Amniotic stem cell (primary cell): Measurements from ENCODE around the gene PRPF8.
A peak's percentile ranks its signal among the peaks of the same experiment; 100 is the strongest.
"Not testable (repeated sequence)": the region's sequence is repeated elsewhere in the genome, so short reads cannot be mapped to it uniquely, and the experiment has no call there.

Experiments used
- DNase-seq: peaks from one replicate; lab custom pipeline; 2025; lab: John Stamatoyannopoulos, UW

Gene PRPF8

GRCh38 chr17:1684378-1685189, at the start of gene PRPF8:
PRPF8 (minus strand) TSS chr17:1684867; CDS start chr17:1684571, 296 bp downstream.
- DNase-seq = peak; percentile 93

DNA sequence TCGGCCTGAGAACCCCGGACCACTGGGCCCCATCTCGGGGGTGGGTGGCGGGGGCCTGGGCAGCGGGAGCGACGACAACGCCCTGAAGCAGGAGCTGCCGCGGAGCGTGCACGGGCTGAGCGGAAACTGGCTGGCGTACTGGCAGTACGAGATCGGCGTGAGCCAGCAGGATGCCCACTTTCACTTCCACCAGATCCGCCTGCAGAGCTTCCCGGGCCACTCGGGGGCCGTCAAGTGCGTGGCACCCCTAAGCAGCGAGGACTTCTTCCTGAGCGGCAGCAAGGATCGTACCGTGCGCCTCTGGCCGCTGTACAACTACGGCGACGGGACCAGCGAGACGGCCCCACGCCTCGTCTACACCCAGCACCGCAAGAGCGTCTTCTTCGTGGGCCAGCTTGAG, 49.1 kb upstream of the PRPF8 start:
- no peak for DNase-seq

DNA sequence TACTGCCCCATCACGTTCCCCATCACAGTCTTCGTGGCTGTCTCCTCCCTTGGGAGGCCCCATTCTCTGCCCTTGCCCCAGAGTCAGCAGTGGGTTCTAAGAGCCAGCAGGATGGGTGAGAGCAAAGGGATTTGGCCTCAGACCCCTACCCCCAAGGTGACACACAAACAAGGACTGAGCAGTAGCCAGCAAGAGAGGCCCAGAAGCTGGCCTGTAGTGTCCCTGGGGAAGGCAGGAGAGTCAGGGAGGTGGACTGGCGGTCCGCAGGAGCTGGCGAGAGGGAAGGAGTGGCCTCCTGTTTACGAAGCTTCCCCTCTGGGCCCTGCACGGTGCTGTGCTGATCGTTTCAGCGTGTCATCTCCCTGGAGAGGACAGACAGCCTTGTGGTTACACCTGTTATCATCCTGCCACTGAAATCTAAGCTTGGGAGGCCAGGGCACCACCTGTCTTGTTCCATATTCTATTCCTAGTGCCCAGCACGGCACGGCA, 48.2 kb upstream of the PRPF8 start:
- DNase-seq = no peak

DNA sequence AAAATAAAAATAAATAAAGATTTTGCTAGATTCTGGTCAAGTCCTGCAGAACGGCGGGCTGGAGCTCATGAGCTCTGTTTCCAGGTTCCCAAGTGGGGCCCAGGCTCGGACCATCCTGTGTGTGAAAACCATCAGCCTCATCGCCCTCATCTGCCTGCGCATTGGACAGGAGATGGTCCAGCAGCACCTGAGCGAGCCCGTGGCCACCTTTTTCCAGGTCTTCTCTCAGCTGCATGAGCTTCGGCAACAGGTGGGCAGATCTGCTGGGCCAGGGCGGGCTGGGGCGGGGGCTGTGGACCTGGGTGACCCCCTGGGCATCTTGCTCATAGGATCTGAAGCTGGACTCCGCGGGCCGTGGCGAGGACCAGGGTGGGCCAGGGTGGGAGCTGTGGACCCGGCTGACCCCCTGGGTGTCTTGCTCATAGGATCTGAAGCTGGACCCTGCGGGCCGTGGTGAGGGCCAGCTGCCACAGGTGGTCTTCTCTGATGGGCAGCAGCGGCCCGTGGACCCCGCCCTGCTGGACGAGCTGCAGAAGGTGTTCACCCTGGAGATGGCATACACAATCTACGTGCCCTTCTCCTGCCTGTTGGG, 47.7 kb upstream of the PRPF8 start:
- no peak for DNase-seq

- no peak for DNase-seq
Measured at GRCh38 chr17:1731194-1731506, 46.5 kb upstream of the PRPF8 start.

DNA sequence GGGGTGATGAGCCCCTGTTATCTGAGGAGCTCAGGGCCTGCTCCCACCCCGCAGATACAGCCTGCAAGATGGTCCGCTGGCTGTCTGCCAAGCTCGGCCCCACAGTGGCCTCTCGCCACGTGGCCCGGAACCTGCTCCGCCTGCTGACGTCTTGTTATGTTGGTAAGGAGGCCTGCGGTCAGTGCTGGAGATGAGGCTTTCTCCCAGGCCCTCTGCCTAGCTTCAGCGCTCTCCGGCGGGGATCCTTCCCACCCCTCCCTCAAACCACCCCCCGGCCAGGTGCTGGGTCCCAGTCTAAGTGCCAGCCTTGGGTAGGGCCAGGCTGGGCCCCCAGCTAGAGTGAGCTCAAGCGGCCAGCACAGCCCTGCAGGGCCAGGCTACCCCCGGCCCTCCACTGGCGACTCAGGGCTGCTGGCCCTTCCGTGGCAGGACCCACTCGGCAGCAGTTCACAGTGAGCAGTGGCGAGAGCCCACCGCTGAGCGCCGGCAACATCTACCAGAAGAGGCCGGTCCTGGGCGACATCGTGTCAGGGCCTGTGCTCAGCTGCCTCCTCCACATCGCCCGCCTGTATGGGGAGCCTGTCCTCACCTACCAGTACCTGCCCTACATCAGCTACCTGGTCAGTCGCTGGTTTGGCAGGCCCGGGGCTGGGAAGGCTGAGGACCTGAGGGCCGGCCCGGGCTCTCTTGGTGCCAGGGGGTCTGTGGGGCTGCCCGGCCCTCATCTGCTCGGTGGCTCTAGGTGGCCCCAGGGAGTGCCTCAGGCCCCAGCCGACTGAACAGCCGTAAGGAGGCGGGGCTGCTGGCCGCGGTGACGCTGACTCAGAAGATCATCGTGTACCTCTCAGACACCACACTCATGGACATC, 45.9 kb upstream of the PRPF8 start:
- DNase-seq = no peak

GRCh38 chr17:1729966-1730325, 45.3 kb upstream of the PRPF8 start:
- no peak for DNase-seq

DNA sequence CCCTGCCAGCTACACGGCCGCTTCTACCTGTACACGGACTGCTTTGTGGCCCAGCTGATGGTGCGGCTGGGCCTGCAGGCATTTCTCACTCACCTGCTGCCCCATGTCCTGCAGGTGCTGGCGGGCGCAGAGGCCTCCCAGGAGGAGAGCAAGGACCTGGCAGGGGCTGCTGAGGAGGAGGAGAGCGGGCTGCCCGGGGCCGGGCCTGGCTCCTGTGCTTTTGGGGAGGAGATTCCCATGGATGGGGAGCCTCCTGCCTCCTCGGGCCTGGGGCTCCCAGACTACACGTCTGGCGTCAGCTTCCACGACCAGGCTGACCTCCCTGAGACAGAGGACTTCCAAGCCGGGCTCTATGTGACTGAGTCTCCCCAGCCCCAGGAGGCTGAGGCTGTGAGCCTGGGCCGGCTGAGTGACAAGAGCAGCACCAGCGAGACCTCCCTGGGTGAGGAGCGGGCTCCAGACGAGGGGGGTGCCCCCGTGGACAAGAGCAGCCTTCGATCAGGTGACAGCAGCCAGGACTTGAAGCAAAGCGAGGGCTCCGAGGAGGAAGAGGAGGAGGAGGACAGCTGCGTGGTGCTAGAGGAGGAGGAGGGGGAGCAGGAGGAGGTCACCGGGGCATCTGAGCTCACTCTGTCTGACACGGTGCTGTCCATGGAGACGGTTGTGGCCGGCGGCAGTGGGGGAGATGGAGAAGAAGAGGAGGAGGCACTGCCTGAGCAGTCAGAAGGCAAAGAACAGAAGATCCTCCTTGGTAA, 43.4 kb upstream of the PRPF8 start:
- no peak for DNase-seq

DNA sequence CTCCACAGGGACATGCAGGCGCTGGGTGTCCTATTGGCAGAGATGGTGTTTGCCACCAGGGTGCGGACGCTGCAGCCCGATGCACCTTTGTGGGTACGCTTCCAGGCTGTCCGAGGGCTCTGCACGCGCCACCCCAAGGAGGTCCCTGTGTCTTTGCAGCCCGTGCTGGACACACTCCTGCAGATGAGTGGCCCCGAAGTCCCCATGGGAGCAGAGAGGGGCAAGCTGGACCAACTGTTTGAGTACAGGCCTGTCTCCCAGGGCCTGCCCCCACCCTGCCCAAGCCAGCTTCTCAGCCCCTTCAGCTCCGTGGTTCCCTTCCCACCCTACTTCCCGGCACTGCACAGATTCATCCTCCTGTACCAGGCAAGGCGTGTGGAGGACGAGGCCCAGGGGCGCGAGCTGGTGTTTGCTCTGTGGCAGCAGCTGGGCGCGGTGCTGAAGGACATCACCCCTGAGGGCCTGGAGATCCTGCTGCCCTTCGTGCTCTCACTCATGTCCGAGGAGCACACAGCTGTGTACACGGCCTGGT, 42.7 kb upstream of the PRPF8 start:
- no peak for DNase-seq

DNA sequence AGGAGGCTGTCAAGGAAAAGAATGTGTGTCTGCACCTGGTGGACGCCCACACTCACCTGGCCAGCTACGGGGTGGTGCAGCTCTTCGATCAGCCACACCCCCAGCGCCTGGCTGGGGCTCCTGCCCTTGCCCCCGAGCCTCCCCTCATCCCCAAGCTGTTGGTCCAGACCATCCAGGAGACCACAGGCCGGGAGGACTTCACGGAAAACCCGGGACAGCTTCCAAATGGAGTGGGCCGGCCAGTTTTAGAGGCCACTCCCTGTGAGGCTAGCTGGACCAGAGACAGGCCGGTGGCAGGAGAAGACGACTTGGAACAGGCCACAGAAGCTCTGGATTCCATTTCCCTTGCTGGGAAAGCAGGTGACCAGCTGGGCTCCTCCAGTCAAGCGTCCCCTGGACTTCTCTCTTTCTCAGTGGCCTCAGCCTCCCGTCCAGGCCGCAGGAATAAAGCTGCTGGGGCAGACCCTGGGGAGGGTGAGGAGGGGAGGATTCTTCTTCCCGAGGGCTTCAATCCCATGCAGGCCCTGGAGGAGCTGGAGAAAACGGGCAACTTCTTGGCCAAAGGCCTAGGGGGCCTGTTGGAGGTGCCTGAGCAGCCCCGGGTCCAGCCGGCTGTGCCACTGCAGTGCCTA, 42.1 kb upstream of the PRPF8 start:
- DNase-seq = no peak

DNA sequence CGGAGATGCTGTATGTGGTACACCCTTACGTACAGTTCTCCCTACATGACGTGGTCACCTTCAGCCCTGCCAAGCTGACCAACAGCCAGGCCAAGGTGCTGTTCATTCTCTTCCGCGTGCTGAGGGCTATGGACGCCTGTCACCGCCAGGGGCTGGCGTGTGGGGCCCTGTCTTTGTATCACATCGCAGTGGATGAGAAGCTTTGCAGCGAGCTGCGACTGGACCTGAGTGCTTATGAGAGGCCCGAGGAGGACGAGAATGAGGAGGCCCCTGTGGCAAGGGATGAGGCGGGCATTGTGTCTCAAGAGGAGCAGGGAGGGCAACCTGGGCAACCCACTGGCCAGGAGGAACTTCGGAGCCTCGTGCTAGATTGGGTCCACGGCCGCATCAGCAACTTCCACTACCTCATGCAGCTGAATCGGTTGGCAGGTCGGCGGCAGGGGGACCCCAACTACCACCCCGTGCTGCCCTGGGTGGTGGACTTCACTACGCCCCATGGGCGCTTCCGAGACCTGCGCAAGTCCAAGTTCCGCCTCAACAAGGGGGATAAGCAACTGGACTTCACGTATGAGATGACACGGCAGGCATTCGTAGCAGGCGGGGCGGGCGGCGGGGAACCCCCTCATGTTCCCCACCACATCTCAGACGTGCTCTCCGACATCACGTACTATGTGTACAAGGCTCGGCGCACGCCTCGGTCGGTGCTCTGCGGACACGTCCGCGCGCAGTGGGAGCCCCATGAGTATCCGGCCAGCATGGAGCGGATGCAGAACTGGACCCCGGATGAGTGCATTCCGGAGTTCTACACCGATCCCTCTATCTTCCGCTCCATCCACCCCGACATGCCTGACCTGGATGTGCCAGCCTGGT, 41.2 kb upstream of the PRPF8 start:
- no peak for DNase-seq

- no peak for DNase-seq
Measured at GRCh38 chr17:1724869-1725641, 40.4 kb upstream of the PRPF8 start.

DNA sequence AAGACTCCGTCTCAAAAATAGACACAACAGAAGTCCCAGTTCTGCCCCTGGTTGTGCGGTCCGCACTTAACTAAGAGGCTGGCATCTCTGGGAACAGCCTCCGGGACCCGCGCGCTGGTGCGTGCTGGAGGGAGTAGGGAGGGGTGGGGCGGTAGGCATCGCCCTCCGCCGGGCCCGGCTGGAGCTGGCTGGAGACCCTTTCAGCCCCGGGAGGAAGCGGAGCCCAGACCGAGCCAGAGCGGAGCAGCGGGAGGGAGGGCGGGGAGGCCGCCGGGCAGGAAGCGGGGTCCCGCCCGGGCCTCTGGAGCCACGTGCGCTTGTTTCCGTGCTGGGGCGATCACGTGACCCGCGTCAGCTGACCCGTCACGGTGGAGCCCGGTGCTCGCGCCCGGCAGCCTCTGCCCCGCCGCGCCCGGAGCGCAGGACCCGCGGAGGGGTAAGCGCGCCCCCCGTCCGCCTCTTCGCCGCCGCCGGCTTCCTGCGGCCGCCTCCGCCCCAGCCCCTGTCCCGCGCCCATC, 39.7 kb upstream of the PRPF8 start, which contains the start of gene WDR81:
Gene WDR81 (plus strand): TSS at position 354 of the 518 bp plus-strand sequence. CDS start 256 bp downstream, outside the sequence.
- DNase-seq = peak; percentile 63

DNA sequence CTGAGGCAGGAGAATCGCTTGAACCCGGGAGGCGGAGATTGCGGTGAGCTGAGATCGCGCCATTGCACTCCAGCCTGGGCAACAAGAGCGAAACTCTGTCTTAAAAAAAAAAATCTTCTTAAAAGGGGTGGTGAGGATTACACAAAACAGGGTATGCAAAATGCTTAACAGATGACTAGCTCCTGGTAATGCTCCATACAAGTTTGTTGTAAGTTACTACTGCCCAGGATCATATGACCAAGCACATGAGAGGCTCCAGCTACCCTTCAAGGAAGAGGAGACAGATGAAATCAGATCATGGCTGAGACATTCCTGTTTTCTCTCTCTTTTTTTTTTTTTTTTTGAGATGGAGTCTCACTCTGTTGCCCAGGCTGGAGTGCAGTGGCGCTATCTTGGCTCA, 37.4 kb upstream of the PRPF8 start:
- DNase-seq = not testable (repeated sequence)

- DNase-seq = peak; percentile 29
Measured at GRCh38 chr17:1720856-1721386, 36.3 kb upstream of the PRPF8 start.

DNA sequence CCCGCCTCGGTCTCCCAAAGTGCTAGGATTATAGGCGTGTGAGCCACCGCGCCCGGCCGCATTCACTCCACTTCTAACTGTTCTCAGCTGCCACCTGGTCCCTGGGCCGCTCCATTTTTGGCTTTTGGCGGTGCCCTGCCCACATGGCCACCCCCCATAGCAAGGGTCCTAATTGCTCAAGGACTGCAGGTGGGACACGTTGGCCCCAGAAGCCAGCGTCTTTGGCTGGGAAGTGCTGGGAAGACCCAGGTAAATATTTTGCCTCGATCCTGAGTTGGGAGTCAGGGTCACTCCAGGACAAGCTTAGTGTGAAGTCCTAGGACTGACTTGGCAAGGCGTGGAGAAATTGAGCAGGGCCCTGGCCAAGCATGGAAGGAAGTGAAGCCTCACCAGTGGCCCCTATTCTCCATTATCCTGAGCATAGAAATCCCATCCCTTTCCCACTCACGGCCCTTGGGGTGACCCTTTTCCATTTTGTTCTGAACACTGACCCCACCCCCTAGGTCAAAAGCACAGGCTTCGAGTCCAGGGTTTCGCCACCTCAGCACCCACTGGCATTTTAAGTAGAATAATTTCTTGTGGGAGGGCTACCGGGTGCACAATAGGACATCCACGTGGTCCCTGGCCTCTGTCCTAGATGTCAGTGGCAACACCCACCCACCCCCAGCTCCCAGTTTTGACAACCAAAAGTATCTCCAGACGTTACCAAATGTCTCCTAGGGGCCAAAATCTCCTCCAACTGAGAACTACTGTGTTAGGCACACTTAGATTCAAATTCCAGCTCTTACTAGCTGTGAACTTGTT, 33.9 kb upstream of the PRPF8 start:
- no peak for DNase-seq

- peak; percentile 92 for DNase-seq
Measured at GRCh38 chr17:1716912-1717695, 32.4 kb upstream of the PRPF8 start.
